Measurements from ENCODE around the gene SCNN1A.

GRCh38 chr12:6343518-6343917 is 31.8 kb downstream of the SCNN1A start:
- TF ChIP-seq CTCF (conservative IDR thresholded peaks at IDR 0.05) (no peak), EZH2 (IDR thresholded peaks at IDR 0.05; ENCODE audit: low read depth) (no peak)

Measured in PC-9 (cell line).